CD14-positive monocyte (primary cell): ENCODE measurements around the gene FAF1. TPM values are rescaled to one million over a fixed set of nuclear protein-coding genes. Genes with fewer than 3 reads are reported as not detected.

Experiments
- DNase-seq, 3 donors: peaks; one replicate each; pipeline ENCODE4 v3.0.0-alpha.2; 2011 to 2022
- H2AFZ ChIP-seq: 2 replicates; pipeline ENCODE4 v1.6.0; 2012; ENCODE audit warnings: mild to moderate bottlenecking, low read depth, low read length, inconsistent platforms; ENCODE audit not compliant: insufficient read depth, poor library complexity, severe bottlenecking
- H3K27ac ChIP-seq, 2 donors: 1 replicate in 1 of 2; 2 replicates in 1 of 2; pipeline ENCODE4 v1.5.1; 2012 to 2013; ENCODE audit warnings: low read length in 2 of 2, control low read depth in 1 of 2, inconsistent platforms in 1 of 2, low read depth in 1 of 2, mild to moderate bottlenecking in 1 of 2
- H3K27me3 ChIP-seq, 2 donors: one replicate each; pipeline versions ENCODE4 v1.6.0 to v1.6.1; 2011 to 2013; ENCODE audit warnings: low read length in 2 of 2; ENCODE audit not compliant: control insufficient read depth in 2 of 2, insufficient read depth in 2 of 2
- H3K36me3 ChIP-seq, 2 donors: replicated peaks in 1 of 2; 1 replicate in 1 of 2; 2 replicates in 1 of 2; pipeline versions ENCODE4 v1.5.1 to v1.6.1; 2012 to 2013; ENCODE audit warnings: low read length in 2 of 2, control low read depth in 1 of 2, inconsistent platforms in 1 of 2, mild to moderate bottlenecking in 1 of 2; ENCODE audit not compliant: insufficient read depth in 2 of 2, control insufficient read depth in 1 of 2
- H3K4me1 ChIP-seq, 2 donors: 1 replicate in 1 of 2; 2 replicates in 1 of 2; pipeline versions ENCODE4 v1.5.1 to v1.6.1; 2012 to 2013; ENCODE audit warnings: low read length in 2 of 2, control low read depth in 1 of 2, inconsistent platforms in 1 of 2, mild to moderate bottlenecking in 1 of 2, moderate library complexity in 1 of 2; ENCODE audit not compliant: insufficient read depth in 2 of 2, control insufficient read depth in 1 of 2
- H3K4me2 ChIP-seq: replicated peaks from 2 replicates; pipeline ENCODE3; 2012; ENCODE audit warnings: low read length, moderate library complexity, mild to moderate bottlenecking; ENCODE audit not compliant: poor library complexity, severe bottlenecking; ENCODE audit errors: extremely low read depth
- H3K4me3 ChIP-seq, 3 experiments: fragments of 200-600 bp in 1 of 3; sonication (generic) in 1 of 3; replicated peaks in 1 of 3; 1 replicate in 2 of 3; 2 replicates in 1 of 3; pipeline ENCODE4 v1.5.1; 2011 to 2013; ENCODE audit warnings: low read length in 3 of 3, mild to moderate bottlenecking in 3 of 3, control low read depth in 2 of 3, low read depth in 2 of 3, inconsistent platforms in 1 of 3, moderate library complexity in 1 of 3
- H3K79me2 ChIP-seq: 2 replicates; pipeline ENCODE4 v1.6.0; 2012; ENCODE audit warnings: mild to moderate bottlenecking, control low read depth, inconsistent platforms, low read length, moderate library complexity; ENCODE audit not compliant: insufficient read depth
- H3K9ac ChIP-seq: 2 replicates; pipeline ENCODE4 v1.6.0; 2017; ENCODE audit warnings: low read length, mild to moderate bottlenecking; ENCODE audit not compliant: insufficient read depth, poor library complexity, severe bottlenecking
- H3K9me3 ChIP-seq, 2 donors: replicated peaks in 1 of 2; 1 replicate in 1 of 2; 2 replicates in 1 of 2; pipeline versions ENCODE4 v1.5.1 to v1.6.1; 2012 to 2013; ENCODE audit warnings: low read length in 2 of 2, control low read depth in 1 of 2; ENCODE audit not compliant: control insufficient read depth in 1 of 2, insufficient read depth in 1 of 2
- H4K20me1 ChIP-seq: 2 replicates; pipeline ENCODE4 v1.6.0; 2012; ENCODE audit warnings: mild to moderate bottlenecking, low read length, control low read depth, moderate library complexity; ENCODE audit not compliant: insufficient read depth
- H3K27ac Mint-ChIP-seq, 7 donors: one replicate each; pipeline ENCODE4 v1.8.0; 2020; ENCODE audit warnings: mild to moderate bottlenecking in 7 of 7, mixed read lengths in 7 of 7, moderate library complexity in 6 of 7, inconsistent platforms in 2 of 7
- H3K27me3 Mint-ChIP-seq, 3 donors: one replicate each; pipeline ENCODE4 v1.8.0; 2021 to 2022; ENCODE audit warnings: low read depth in 3 of 3, mild to moderate bottlenecking in 3 of 3, mixed read lengths in 3 of 3, moderate library complexity in 3 of 3, inconsistent platforms in 1 of 3
- H3K36me3 Mint-ChIP-seq, 2 donors: one replicate each; pipeline ENCODE4 v1.8.0; 2020; ENCODE audit warnings: mixed read lengths in 2 of 2, inconsistent platforms in 1 of 2, mild to moderate bottlenecking in 1 of 2
- H3K4me1 Mint-ChIP-seq: one replicate; pipeline ENCODE4 v1.8.0; 2020; ENCODE audit warnings: mild to moderate bottlenecking, mixed read lengths
- H3K4me3 Mint-ChIP-seq, 2 donors: one replicate each; pipeline ENCODE4 v1.8.0; 2020; ENCODE audit warnings: mild to moderate bottlenecking in 2 of 2, mixed read lengths in 2 of 2, moderate library complexity in 1 of 2
- H3K9me3 Mint-ChIP-seq, 7 donors: one replicate each; pipeline ENCODE4 v1.8.0; 2020 to 2022; ENCODE audit warnings: mixed read lengths in 7 of 7, mild to moderate bottlenecking in 6 of 7, moderate library complexity in 6 of 7, inconsistent platforms in 2 of 7
- CTCF ChIP-seq: fragments of 200-600 bp; IDR thresholded peaks from one replicate; pipeline ENCODE4 v1.8.0; 2022; ENCODE audit warnings: antibody characterized with exemption, mild to moderate bottlenecking
- WGBS: methylation state at CpG from one replicate; pipeline ENCODE4 v1.1.5; 2013; ENCODE audit warnings: missing lambda C conversion rate; ENCODE audit not compliant: insufficient coverage; 5-methylcytosine and 5-hydroxymethylcytosine counted together
- intact Hi-C, 2 donors: fragments of 100-400 bp; cut with micrococcal nuclease; formaldehyde crosslinking; loops; one replicate each; pipeline versions ENCODE4 v1.15.0 to v1.15.1; 2023
- polyA plus RNA-seq, 3 donors: library from polyadenylated mRNA; depleted of rRNA in 1 of 3; unstranded in 2 of 3; stranded (reverse) in 1 of 3; fragments of 300-500 nt in 2 of 3; fragments of >200 nt in 1 of 3; fragmentation: Illumina TruSeq in 2 of 3; gene quantifications; 1 replicate in 2 of 3; 2 replicates in 1 of 3; pipeline ENCODE4 v1.2.3, GENCODE V29; 2012 to 2021

FAF1 gene
- polyA plus RNA-seq, 3 donors = 11.4 to 29.6 (median 16.9) TPM

GRCh38 chr1:50710099-50710498, 250.0 kb downstream of the FAF1 start:
- Mint-ChIP-seq H3K4me3 (no peak overlapping the region), H3K9me3 (no peaks in the 10 kb centered on the region), H3K27ac (no peak overlapping the region), H3K27me3 (no peaks in the 10 kb centered on the region), H3K36me3 (peaks cover 1 to 2% of the 10 kb centered on the region in 2 donors), H3K4me1 (no peaks in the 10 kb centered on the region)
- H3K9ac ChIP-seq = no peak overlapping the region
- H3K9me3 ChIP-seq = no peaks in the 10 kb centered on the region
- H3K36me3 ChIP-seq = no peaks in the 10 kb centered on the region
- no peak overlapping the region for H2AFZ ChIP-seq
- no peak overlapping the region for H3K27ac ChIP-seq
- no peak for TF ChIP-seq CTCF
- no CpG with 5 or more reads among the region's 3 CpGs for WGBS
- no peak for DNase-seq
- H3K4me2 ChIP-seq = no peak overlapping the region
- intact Hi-C loops = no loop called here
- no peaks in the 10 kb centered on the region for H3K27me3 ChIP-seq
- H4K20me1 ChIP-seq = no peaks in the 10 kb centered on the region
- no peaks in the 10 kb centered on the region for H3K79me2 ChIP-seq
- no peak overlapping the region for H3K4me3 ChIP-seq
- H3K4me1 ChIP-seq = no peaks in the 10 kb centered on the region

- Histone ChIP-seq H3K4me2 (no peak overlapping the region), H4K20me1 (no peaks in the 10 kb centered on the region), H3K36me3 (no peaks in the 10 kb centered on the region), H3K27ac (no peak overlapping the region), H3K27me3 (no peaks in the 10 kb centered on the region), H3K9me3 (no peaks in the 10 kb centered on the region), H2AFZ (no peak overlapping the region), H3K4me3 (no peak overlapping the region), H3K4me1 (no peaks in the 10 kb centered on the region), H3K79me2 (no peaks in the 10 kb centered on the region), H3K9ac (no peak overlapping the region)
- Mint-ChIP-seq H3K36me3 (peaks cover 2 to 3% of the 10 kb centered on the region in 2 donors), H3K4me1 (no peaks in the 10 kb centered on the region), H3K27ac (no peak overlapping the region), H3K4me3 (no peak overlapping the region), H3K27me3 (no peaks in the 10 kb centered on the region), H3K9me3 (no peaks in the 10 kb centered on the region)
- no CpG with 5 or more reads among the region's 7 CpGs for WGBS
- TF ChIP-seq CTCF = no peak
- DNase-seq = no peak
- intact Hi-C loops = no loop called here
Observed at GRCh38 chr1:50707824-50708223, 252.2 kb downstream of the FAF1 start.
